Gastrocnemius medialis (tissue), 4 donors: ENCODE data around the gene CPXM1.

ENCODE experiments used
- POLR2A ChIP-seq, 2 donors: fragments of 450-650 bp; IDR thresholded peaks; one replicate each; pipeline ENCODE4 v1.6.1; 2017; ENCODE audit warnings: antibody characterized with exemption in 2 of 2, mild to moderate bottlenecking in 2 of 2, moderate library complexity in 2 of 2
- TF ChIP-seq, protein P1 (sequence below), 5 experiments: fragments of 450-650 bp in 3 of 5; fragments of 200-600 bp in 2 of 5; sonication (generic) in 2 of 5; IDR thresholded peaks in 4 of 5; conservative IDR thresholded peaks in 1 of 5; 1 replicate in 4 of 5; 2 replicates in 1 of 5; pipeline ENCODE4 v1.5.1; 2016 to 2019; ENCODE audit warnings: antibody characterized with exemption in 5 of 5, mild to moderate bottlenecking in 3 of 5, moderate library complexity in 3 of 5

- TF ChIP-seq, protein P1, sequence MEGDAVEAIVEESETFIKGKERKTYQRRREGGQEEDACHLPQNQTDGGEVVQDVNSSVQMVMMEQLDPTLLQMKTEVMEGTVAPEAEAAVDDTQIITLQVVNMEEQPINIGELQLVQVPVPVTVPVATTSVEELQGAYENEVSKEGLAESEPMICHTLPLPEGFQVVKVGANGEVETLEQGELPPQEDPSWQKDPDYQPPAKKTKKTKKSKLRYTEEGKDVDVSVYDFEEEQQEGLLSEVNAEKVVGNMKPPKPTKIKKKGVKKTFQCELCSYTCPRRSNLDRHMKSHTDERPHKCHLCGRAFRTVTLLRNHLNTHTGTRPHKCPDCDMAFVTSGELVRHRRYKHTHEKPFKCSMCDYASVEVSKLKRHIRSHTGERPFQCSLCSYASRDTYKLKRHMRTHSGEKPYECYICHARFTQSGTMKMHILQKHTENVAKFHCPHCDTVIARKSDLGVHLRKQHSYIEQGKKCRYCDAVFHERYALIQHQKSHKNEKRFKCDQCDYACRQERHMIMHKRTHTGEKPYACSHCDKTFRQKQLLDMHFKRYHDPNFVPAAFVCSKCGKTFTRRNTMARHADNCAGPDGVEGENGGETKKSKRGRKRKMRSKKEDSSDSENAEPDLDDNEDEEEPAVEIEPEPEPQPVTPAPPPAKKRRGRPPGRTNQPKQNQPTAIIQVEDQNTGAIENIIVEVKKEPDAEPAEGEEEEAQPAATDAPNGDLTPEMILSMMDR (IDR thresholded peaks at IDR 0.05 in 4 of 5, conservative IDR thresholded peaks at IDR 0.05 in 1 of 5): no peak
- no peak for TF ChIP-seq POLR2A (IDR thresholded peaks at IDR 0.05)
Observed at GRCh38 chr20:2794202-2794748, 6.2 kb downstream of the CPXM1 start.
